KOPT-K1 (cell line): ENCODE data around the gene CDC45.

Experiments used
- H3K27ac ChIP-seq: fragments of 200-600 bp; sonication (generic); 2 replicates; pipeline ENCODE4 v1.5.1; 2016; ENCODE audit warnings: antibody characterized with exemption, mild to moderate bottlenecking, low read depth, low read length; ENCODE audit not compliant: poor library complexity, severe bottlenecking
- H3K36me3 ChIP-seq: fragments of 200-600 bp; sonication (generic); 2 replicates; pipeline ENCODE4 v1.5.1; 2017; ENCODE audit warnings: antibody characterized with exemption, mild to moderate bottlenecking, low read length, moderate library complexity; ENCODE audit not compliant: insufficient read depth
- H3K9me3 ChIP-seq: fragments of 200-600 bp; sonication (generic); 2 replicates; pipeline ENCODE4 v1.5.1; 2017; ENCODE audit warnings: antibody characterized with exemption, low read length, mild to moderate bottlenecking; ENCODE audit not compliant: insufficient read depth, poor library complexity, severe bottlenecking

CDC45 gene

GRCh38 chr22:19554834-19555404, 75.2 kb downstream of the CDC45 start:
- Histone ChIP-seq H3K27ac (no peak overlapping the region), H3K9me3 (peaks cover 13% of the 10 kb centered on the region), H3K36me3 (no peaks in the 10 kb centered on the region)

GRCh38 chr22:19555651-19556050, 75.9 kb downstream of the CDC45 start:
- H3K27ac ChIP-seq = no peak overlapping the region
- H3K9me3 ChIP-seq = peaks cover 13% of the 10 kb centered on the region
- no peaks in the 10 kb centered on the region for H3K36me3 ChIP-seq

GRCh38 chr22:19556963-19557545, 77.3 kb downstream of the CDC45 start:
- Histone ChIP-seq H3K36me3 (no peaks in the 10 kb centered on the region), H3K9me3 (peaks cover 13% of the 10 kb centered on the region), H3K27ac (no peak overlapping the region)

- Histone ChIP-seq H3K9me3 (no peaks in the 10 kb centered on the region), H3K27ac (no peak overlapping the region), H3K36me3 (no peaks in the 10 kb centered on the region)
These were observed 79.6 kb downstream of the CDC45 start for GRCh38 chr22:19559324-19559811.

- no peak overlapping the region for H3K27ac ChIP-seq
- no peaks in the 10 kb centered on the region for H3K36me3 ChIP-seq
- no peaks in the 10 kb centered on the region for H3K9me3 ChIP-seq
These were observed 80.2 kb downstream of the CDC45 start for GRCh38 chr22:19559956-19560355.

GRCh38 chr22:19565382-19566278, 85.9 kb downstream of the CDC45 start:
- Histone ChIP-seq H3K36me3 (no peaks in the 10 kb centered on the region), H3K9me3 (no peaks in the 10 kb centered on the region), H3K27ac (no peak overlapping the region)

- no peaks in the 10 kb centered on the region for H3K36me3 ChIP-seq
- no peak overlapping the region for H3K27ac ChIP-seq
These were observed 86.8 kb downstream of the CDC45 start for GRCh38 chr22:19566279-19567156.

GRCh38 chr22:19567157-19568009, 87.7 kb downstream of the CDC45 start:
- H3K36me3 ChIP-seq = no peaks in the 10 kb centered on the region
- no peak overlapping the region for H3K27ac ChIP-seq
- no peaks in the 10 kb centered on the region for H3K9me3 ChIP-seq

More at GRCh38 chr22:19566279-19567156, 86.8 kb downstream of the CDC45 start:
- H3K9me3 ChIP-seq = no peaks in the 10 kb centered on the region

- Histone ChIP-seq H3K27ac (no peak overlapping the region), H3K9me3 (no peaks in the 10 kb centered on the region), H3K36me3 (no peaks in the 10 kb centered on the region)
These were observed 88.9 kb downstream of the CDC45 start for GRCh38 chr22:19568337-19569275.

GRCh38 chr22:19569276-19569640, 89.5 kb downstream of the CDC45 start:
- H3K36me3 ChIP-seq = no peaks in the 10 kb centered on the region
- H3K27ac ChIP-seq = no peak overlapping the region
- no peaks in the 10 kb centered on the region for H3K9me3 ChIP-seq

- no peaks in the 10 kb centered on the region for H3K9me3 ChIP-seq
- no peaks in the 10 kb centered on the region for H3K36me3 ChIP-seq
- no peak overlapping the region for H3K27ac ChIP-seq
These were observed 90.3 kb downstream of the CDC45 start for GRCh38 chr22:19569976-19570375.
